ENCODE measurements around the gene EIF5.

- TF ChIP-seq CTCF (IDR thresholded peaks at IDR 0.05): peak; percentile 16
- TF ChIP-seq, protein P1, sequence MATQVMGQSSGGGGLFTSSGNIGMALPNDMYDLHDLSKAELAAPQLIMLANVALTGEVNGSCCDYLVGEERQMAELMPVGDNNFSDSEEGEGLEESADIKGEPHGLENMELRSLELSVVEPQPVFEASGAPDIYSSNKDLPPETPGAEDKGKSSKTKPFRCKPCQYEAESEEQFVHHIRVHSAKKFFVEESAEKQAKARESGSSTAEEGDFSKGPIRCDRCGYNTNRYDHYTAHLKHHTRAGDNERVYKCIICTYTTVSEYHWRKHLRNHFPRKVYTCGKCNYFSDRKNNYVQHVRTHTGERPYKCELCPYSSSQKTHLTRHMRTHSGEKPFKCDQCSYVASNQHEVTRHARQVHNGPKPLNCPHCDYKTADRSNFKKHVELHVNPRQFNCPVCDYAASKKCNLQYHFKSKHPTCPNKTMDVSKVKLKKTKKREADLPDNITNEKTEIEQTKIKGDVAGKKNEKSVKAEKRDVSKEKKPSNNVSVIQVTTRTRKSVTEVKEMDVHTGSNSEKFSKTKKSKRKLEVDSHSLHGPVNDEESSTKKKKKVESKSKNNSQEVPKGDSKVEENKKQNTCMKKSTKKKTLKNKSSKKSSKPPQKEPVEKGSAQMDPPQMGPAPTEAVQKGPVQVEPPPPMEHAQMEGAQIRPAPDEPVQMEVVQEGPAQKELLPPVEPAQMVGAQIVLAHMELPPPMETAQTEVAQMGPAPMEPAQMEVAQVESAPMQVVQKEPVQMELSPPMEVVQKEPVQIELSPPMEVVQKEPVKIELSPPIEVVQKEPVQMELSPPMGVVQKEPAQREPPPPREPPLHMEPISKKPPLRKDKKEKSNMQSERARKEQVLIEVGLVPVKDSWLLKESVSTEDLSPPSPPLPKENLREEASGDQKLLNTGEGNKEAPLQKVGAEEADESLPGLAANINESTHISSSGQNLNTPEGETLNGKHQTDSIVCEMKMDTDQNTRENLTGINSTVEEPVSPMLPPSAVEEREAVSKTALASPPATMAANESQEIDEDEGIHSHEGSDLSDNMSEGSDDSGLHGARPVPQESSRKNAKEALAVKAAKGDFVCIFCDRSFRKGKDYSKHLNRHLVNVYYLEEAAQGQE (IDR thresholded peaks at IDR 0.05; ENCODE audit: insufficient read depth in 1 of 2, low read depth in 2 of 2, low read length in 1 of 2): no peak
- TF ChIP-seq POLR2AphosphoS5 (IDR thresholded peaks at IDR 0.05; ENCODE audit: low read depth, low read length): no peak
- no peak for TF ChIP-seq SIN3A (IDR thresholded peaks at IDR 0.05; ENCODE audit: borderline replicate concordance, insufficient read depth, low read depth, low read length)
- no peak for TF ChIP-seq TCF7L2 (IDR thresholded peaks at IDR 0.05; ENCODE audit: low read depth, low read length)
These were observed 35.4 kb upstream of the EIF5 start for GRCh38 chr14:103298620-103299019.
